Activated CD8-positive, alpha-beta memory T cell treated with anti-CD3 and anti-CD28 coated beads, Interleukin-2, amount 50 U/mL, for 24 hours (primary cell): ENCODE data around the gene SLC35F4.
"Not testable (repeated sequence)": the region's sequence is repeated elsewhere in the genome, so short reads cannot be mapped to it uniquely, and the experiment has no call there.

Experiments
- DNase-seq: peaks from one replicate; pipeline ENCODE4 v3.0.0-alpha.2; 2020; ENCODE audit errors: extremely low read depth

Gene SLC35F4

DNA sequence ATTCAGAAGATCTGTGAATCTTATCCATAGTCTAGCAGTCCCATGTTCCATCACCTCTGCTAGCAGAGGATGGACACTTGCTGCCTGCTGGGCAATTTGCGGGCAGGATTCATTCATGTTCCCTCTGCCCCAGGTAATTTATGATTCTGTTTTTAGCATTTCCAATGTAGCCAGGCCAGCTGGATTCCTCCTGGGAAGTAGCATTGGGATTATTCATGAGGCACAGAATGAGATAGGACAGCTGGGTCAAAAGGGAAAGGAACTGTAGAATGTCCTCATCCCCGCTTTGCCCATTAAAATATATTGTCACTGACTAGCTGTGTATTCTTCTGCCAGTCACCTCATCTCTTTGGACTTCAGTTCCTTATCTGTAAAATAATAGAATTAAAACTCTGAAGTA lies 68.7 kb downstream of the SLC35F4 start:
- DNase-seq = no peak

DNA sequence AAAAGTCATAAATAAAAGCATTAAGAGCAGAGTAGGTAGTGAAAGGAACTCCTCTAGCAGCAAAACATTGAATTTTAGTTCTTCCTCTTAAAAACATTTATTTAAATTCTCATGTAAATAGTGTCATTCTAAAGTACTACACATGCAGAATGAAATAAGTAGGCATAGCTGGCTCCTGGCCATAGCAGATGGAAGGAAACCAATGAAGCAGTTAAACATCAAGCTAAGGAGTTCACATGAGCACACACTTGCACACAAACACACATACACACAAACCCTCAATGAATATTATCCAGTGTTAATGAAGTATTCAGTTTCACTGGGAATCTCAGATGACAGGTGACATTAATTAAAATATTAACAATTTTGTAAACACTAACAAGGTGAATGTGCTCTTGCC lies 69.3 kb downstream of the SLC35F4 start:
- no peak for DNase-seq

DNA sequence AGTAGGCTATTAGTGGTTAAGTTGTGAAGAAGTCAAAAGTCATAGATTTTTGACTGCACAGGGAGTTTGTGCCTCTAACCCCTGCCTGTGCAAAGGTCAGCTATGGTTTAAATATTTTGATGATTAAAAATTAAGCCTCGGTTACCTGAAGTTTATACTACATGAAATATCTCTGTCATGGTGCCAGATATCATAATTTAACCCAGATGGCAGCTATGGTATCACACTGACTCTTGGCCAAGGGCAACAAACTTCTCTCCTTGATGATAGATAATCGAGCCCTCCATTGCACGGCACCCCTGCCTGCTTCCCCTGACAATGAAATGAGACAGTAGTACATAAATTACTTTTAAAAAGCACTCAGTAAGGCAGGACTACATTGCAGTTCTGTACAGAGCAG lies 80.8 kb downstream of the SLC35F4 start:
- DNase-seq = no peak

DNA sequence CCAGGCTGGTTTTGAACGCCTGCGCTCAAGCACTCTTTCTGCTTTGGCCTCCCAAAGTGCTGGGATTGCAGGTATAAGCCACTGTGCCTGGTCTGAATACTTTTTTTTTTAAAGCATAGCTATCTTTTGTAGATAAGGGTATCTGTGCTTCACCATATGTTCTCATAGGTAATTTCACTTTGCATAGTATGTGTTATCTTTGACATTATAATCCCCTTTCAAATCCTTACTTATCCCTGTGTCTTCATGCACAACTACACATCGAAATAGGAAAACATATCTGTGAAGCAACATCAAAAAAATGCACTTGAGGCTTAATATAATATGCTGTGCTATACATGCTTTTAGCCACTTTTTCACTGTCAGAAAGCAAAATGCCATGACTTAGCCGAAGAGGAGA lies 94.1 kb downstream of the SLC35F4 start:
- no peak for DNase-seq

DNA sequence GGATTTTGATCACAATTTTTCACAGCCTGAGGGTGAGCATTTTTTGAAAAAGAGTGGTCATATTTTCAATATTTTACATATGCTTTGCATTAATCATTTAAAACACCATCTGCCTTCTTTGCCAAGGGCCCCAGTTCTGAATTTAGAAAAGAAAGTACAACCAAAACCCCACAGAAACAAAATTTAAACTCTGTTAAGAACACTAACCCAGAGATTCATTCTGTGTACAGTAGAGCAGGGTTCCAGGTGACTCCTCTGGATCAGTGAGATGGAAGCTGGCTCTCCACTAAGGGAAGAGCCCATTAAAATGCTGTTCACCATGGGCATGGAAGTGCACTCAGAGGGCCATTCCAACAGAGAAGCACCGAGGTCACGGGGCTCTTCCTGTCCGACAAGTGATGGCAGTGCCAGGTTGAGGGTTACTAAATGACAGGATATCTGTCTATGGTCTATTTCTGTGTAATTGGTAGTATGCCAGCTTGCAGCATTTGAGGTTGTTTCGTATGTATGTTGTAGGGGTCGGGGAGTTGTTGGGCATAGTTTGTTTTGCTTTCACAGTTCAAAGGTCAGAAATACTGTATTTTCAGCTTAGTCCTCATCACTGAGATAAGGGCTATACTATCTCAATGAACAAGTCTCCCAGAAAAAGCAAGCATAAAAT lies 95.9 kb downstream of the SLC35F4 start:
- no peak for DNase-seq

DNA sequence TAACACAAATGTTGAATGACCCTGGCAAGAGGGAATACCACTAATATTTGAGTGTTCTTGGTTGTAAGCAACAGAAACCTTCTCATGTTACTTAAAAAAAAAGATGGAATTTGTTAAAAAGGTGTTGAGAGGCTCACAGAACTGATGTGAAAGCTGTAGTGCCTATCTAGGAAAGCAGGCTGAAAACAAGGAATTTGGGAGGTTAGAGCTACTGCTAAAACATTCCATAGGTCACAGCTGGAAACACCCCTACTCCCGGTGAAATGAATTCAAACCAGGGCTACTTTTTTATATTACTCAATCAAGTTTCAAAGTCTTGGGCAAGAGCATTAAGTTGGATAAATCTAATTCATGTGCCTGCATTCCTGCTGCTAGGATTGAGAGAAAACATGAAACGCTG lies 104.1 kb downstream of the SLC35F4 start:
- no peak for DNase-seq

DNA sequence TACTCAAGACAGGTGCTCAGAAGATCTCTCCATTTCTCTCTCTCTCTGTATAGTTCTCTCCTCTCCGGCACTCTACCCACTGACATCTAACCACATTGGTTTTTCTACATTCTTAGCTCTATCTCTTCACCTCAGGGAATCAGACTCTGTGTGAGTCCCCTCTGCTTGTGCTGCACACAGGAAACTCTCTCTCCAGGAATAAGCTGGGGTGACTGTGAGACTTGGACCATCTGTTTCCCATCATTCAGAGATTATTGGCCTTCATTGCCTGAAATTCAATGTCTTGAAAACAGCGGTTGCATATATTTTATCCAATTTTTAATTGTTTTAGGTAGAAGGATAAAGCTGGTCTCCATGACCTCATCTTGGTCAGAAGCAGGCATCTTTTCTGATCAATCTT lies 105.0 kb downstream of the SLC35F4 start:
- DNase-seq = no peak

DNA sequence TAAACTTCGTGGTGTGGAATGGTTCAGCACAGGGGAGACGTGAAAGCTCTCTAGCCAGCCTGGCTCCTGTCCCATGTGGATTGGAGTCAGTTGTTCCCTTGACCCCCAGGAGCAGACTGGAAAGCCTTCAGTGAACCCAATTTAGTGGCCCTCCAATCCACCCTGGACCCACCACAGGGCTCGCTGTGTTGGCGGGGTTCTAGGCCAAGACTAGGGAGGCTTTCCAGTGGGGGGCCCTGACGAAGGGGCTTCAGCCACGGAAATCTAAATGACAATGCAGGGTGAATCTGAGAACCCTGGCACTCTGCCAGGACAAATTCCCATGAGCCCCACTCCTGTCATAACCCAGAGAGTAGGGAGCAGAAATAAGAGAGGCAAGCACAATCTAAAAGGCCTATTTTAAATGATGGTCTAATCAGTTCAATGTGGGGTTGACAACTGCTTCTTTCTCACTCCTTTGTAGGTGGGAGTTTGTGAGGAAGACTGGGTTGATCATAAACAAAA lies 110.8 kb downstream of the SLC35F4 start:
- no peak for DNase-seq

DNA sequence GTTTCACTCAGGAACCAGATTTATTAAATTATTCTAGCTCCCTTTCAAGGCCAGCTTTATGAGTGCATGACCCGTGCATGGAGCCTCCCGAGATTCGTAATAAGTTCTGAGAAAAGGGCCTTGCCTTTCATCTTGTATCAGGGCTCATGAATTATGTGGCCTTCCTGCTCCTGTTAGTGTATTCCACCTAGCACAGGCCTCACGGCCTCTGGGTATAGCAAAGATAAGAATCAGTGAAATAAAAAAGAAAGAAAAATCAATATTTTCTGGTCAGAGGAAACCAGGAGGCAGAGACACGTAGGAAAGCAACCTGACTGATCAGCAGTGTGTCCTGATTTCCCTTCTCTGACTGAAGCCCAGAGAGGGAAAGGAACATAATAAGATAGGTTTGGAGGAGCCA lies 111.4 kb downstream of the SLC35F4 start:
- DNase-seq = no peak

DNA sequence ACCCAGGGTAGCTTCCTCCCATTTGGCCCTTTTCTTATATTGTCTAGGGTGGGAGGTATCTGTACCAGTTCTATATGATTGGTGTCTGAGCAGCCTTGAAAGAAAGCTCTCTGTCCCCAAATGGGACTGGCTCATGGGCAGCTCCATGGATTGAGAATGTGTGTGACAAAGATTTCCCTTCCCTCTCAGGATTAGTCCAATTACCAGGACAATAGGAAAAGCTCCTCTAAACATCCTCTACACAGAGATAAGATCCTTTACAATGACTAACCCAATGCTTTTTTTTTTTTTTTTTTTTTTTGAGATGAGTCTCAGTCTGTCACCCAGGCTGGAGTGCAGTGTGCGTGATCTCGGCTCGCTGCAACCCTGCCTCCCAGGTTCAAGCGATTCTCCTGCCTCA lies 112.1 kb downstream of the SLC35F4 start:
- no peak for DNase-seq

DNA sequence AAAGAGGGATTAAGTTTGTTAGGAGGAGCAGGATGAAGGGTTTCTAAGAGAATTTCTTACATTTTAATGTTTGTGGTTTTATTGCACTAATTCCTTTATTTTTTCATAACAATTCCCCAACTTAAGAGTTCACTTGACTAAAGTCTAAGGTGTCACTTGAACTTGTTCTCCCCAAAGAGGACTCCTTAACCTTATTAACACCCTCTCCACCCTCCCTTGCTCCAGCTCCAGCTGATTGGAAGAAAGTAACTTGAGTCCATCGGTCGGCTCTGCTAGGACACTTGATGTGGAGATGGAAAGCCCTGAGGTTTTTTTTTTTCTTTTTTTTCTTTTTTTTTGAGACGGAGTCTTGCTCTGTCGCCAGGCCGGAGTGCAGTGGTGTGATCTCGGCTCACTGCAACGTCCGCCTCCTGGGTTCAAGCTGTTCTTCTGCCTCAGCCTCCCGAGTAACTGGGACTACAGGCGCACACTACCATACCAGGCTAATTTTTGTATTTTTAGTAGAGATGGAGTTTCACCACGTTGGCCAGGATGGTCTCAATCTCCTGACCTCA lies 113.7 kb downstream of the SLC35F4 start:
- not testable (repeated sequence) for DNase-seq

DNA sequence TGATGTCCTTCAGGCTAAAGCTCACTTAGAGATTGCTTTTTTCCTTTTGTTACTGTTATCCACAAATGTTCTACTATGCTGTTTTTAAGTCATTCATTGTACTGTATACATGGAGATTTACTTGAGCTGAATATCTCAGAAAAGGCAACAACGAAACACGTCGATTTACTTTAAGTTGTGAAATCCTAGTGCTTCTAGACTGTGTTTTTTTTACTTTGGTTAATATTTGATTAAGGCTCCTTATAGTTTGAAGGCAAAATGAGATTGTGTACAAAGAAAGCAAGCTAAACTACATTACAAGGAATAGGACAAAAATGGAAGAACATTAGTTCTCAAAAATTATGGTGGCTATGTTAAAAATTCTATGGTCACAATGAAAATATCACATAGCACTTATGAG lies 114.5 kb downstream of the SLC35F4 start:
- no peak for DNase-seq

DNA sequence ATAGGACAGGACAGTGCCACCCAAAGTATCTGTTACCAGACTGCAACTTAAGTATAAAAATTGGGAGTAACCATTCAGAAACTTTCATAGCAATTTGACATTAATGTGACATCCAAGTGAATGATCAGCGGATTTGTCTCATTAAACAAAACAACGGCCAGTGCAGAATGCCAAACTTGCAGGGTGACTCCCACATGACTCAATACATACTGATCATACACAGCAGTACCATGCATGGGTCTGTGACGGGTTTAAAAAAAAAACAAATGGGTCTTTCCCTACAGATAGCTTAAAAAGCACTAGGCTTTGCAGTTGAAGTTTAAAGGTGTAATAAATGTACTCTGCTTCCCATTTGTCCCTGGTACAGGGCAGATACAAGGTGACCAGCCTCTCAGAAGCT lies 116.6 kb downstream of the SLC35F4 start:
- no peak for DNase-seq

DNA sequence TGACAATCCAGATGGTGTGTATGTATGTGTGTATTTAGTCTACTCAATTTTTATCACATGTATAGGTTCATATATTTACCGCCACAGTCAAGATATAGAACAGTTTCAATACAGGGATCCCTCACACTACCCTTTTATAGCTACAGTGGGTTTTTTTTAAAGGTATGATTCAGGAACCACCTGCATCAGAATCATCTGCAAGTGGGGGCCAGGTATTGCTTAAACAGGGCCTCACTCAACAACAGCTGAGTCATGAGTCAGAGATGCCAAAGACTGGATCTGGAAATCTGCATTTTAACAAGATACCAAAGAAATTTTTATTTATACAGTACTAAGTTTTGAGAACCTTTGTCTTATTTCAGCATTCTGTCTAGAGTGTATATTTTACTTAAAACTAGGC lies 117.6 kb downstream of the SLC35F4 start:
- no peak for DNase-seq

DNA sequence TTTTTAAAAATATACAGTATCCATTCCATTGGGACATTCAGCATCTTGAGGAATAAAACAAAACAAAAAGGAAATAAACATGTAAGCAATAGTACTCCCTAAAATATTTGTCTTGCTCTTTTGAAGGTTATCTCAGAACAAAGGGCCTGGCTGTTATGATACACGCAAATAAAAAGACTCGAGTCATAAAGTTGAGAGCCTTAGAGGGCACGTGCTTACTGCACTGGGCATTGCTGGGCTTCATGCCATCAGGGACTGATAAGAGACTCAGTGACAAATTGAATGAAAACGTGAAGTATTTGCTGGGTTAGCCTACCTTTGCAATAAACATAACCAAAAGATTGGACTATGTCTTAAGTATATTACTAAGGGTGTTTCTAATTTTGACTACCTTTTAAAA lies 118.9 kb downstream of the SLC35F4 start:
- DNase-seq = no peak

DNA sequence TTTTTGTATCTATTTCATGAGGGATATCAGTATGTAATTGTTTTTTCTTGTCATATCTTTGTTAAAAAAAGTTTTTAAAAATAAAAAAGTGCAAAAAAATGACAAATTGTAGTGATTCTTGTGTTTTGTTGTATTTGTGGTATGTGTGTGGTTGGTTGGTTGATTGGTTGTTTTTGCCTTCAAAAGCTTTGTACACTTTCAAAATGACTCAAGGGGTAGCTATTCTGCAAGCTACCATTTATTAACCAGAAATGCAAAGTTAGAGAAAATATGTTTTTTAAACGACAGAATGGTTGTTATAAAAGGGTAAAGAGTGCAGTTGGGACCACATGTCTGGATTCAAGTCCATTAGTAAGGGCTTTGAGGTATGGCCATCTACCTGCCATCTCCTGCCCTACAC lies 119.3 kb downstream of the SLC35F4 start:
- no peak for DNase-seq

DNA sequence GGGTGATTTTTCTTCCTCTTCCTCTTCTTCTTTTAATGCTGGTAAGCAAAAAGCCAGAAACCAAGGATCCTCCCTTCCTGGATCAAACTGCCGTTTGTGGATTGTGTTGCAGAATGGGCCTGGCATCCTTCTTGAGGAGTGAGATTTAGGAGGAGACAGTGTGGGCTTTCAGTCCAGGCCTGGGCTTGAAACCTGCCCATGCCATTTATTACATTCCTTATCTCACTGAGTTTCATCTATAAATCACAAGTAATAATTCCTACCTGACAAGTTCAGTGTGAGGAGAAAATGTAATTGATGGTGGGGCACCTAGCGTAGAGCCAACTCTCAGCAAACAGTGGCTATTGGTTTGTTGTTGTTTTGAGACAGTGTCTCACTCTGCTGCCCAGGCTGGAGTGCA lies 126.4 kb downstream of the SLC35F4 start:
- DNase-seq = no peak

DNA sequence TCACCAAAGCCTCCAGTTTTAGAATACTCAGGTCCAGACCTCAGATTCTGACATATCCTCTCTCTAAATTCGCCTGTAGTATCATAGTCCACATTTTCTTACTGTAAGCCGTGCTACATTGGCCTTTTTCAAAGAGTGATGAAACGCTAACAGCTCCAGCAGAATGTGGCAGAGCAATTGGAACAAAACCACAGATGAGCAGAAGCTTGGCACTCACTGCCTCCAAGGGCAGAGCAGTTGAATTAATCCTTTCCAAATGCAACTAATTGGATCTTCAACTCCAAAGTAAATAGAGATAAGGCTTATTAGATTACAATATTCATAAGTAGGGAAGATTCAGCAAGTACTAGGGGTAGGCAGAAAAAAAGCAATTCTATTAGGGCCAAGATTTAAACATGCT lies 128.3 kb downstream of the SLC35F4 start:
- DNase-seq = no peak

DNA sequence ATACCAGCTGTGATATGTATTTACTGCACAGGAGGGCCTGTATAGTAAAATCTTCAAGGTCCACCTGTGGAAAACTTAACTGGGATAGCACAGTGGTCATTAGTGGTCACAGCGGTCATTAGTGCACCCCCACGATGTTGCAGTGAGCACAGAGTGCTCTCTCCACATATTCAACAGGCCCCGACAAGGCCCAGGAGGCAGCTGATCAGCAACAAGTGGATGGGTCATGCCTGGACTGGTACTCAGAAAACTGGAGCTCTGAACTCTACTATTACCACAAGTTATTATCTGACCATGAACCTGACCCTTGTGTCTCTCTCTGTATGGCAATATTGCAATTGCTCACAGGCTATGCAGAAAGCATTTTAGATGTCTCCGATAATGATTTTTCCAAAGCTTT lies 129.5 kb downstream of the SLC35F4 start:
- DNase-seq = no peak

DNA sequence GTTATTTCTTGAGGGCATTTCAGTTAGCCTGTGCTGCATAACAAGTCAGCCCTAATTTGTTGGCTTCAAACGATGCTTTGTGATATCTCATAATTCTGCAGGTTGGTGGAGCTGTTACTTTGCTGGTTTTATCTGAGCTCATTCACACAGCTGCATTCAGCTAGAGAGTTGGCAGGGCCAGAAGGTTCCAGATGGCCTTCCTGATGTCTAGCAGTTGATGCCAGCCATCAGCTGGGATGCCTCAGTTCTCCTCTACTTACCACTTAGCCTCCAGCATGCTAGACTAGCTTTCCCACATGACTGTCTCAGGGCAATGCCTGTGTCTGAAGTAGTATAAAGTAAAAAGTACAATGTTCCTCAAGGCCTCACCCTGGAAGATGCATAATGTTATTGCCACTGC lies 130.6 kb downstream of the SLC35F4 start:
- DNase-seq = no peak

DNA sequence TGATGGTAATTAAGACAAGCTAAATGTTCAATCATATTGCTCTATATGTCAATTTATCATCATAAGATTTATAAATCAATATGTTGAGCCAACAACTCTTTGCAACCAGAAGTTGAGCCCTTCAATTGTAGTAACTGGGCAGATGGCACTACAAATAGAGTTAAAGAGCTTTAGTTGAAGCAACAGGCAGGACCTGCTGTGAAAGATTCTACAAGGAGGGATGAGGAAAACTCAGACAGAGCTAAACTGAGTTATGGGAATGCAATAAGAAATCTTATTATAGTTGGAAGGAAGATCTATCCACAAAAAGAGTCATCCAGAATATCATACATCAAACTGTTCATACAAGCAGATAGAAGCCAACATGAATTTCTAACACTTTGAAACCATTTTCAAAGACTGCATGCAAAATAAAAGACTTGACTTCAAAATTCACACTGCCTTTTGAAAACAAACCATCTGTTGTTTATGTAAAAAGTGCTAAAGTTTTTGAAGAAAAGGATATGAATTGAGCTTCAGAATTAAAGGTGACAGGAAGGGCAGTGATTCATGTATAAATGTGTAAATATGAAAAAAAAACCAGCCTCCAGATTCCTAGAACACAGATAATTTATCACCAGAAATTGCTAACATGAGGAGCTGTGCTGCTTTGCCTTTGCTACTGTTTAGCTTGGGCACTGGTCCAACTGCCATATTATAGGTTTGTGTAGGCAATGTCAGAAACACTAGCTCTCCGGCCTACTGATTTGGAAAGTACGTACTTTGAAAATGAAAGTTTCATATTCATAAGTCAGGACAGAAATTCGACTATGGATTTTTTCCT lies 133.2 kb downstream of the SLC35F4 start:
- no peak for DNase-seq

DNA sequence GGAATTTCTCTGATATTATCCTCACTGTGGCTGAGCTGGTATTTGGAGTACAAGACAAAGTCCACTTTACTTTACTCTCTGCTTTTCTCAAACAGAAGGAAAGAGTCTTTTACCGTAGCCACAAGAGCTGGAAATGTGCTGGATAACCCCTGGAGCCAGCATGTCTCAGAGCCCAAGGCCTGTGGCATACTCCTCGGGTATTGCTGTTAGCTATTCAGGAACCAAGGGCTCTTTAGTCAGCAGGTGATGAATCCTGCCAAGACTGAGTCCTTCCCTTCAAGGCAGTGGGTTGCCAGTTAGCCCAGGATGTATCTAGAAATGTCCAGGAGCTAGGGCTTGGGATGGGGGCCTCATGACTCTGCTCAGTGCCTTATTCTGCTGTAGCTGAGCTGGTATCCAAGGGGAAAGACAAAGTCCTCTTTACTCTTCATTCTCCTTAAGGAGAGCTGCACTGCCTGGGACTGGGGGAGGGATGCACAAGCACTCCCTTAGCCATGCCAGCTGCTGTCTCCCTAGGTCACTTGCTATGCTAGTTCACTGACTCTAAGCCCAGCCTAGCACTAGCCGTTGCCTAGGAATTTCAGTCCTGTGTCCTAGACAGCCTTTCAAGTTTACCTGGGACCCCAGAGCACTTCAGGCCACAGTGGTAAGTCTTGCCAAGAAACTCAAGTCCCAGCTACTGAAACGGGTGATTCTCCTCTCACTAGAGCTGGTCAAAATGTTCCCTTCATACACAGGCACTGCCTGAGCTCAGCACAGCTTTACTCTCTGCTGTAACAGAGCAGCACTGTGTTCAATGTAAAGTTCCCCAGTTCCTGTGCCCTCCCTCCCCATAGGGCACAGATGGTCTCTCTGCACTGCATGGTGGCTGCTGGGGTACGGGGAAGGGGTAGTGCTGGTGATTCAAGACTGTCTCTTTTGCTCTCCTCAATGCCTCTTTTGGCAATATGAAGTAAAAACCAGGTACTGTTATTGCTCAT lies 136.4 kb downstream of the SLC35F4 start:
- DNase-seq = no peak
